Activated CD8-positive, alpha-beta memory T cell treated with anti-CD3 and anti-CD28 coated beads, Interleukin-2, amount 50 U/mL, for 1 hour (primary cell): ENCODE measurements around the gene JMJD8.

Experiments used
- DNase-seq: peaks from one replicate; pipeline ENCODE4 v3.0.0-alpha.2; 2020; ENCODE audit errors: extremely low read depth

The JMJD8 gene

GRCh38 chr16:684071-684794 lies at the start of gene JMJD8:
JMJD8 (minus strand) TSS chr16:684334; CDS start chr16:684319, 15 bp downstream.
- peak; percentile 90 for DNase-seq

- no peak for DNase-seq
These were observed 49.5 kb upstream of the JMJD8 start for GRCh38 chr16:733382-734207.

- DNase-seq: no peak
These were observed 48.8 kb upstream of the JMJD8 start for GRCh38 chr16:732936-733335.

- no peak for DNase-seq
These were observed 48.2 kb upstream of the JMJD8 start for GRCh38 chr16:732332-732731.

GRCh38 chr16:730666-731509 lies 46.8 kb upstream of the JMJD8 start:
- no peak for DNase-seq

- DNase-seq: no peak
These were observed 45.9 kb upstream of the JMJD8 start for GRCh38 chr16:729768-730665.

GRCh38 chr16:728890-729744 lies 45.0 kb upstream of the JMJD8 start:
- no peak for DNase-seq

GRCh38 chr16:728131-728889 lies 44.2 kb upstream of the JMJD8 start:
- DNase-seq: no peak

GRCh38 chr16:727291-727977 lies 43.3 kb upstream of the JMJD8 start:
- DNase-seq: no peak

- DNase-seq: no peak
These were observed 42.5 kb upstream of the JMJD8 start, which contains the start of the genes CCDC78 and HAGHL for GRCh38 chr16:726438-727290. CCDC78 (minus strand) TSS chr16:726443; CDS start chr16:726367, 76 bp downstream. HAGHL (plus strand) TSS chr16:727106; CDS start chr16:727510, 404 bp downstream.

GRCh38 chr16:726188-726437 lies 42.0 kb upstream of the JMJD8 start:
- no peak for DNase-seq

GRCh38 chr16:725463-726187 lies 41.5 kb upstream of the JMJD8 start:
- no peak for DNase-seq

GRCh38 chr16:725041-725376 lies 40.9 kb upstream of the JMJD8 start:
- DNase-seq: no peak

GRCh38 chr16:724188-725040 lies 40.3 kb upstream of the JMJD8 start:
- DNase-seq: no peak

- DNase-seq: no peak
These were observed 39.6 kb upstream of the JMJD8 start for GRCh38 chr16:723695-724094.

- no peak for DNase-seq
These were observed 38.9 kb upstream of the JMJD8 start for GRCh38 chr16:722835-723633.
